ENCODE measurements around the gene TMEM178B.
"Not testable (repeated sequence)": the region's sequence is repeated elsewhere in the genome, so short reads cannot be mapped to it uniquely, and the experiment has no call there.

The TMEM178B gene

GRCh38 chr7:141184532-141185190 lies 110.8 kb downstream of the TMEM178B start:
- no peak for DNase-seq (ENCODE audit: low spot score)

- no peak for DNase-seq (ENCODE audit: low spot score)
Measured at GRCh38 chr7:141185369-141185967, 111.6 kb downstream of the TMEM178B start.

GRCh38 chr7:141189231-141189630 lies 115.4 kb downstream of the TMEM178B start:
- no peak for DNase-seq (ENCODE audit: low spot score)

- no peak for DNase-seq (ENCODE audit: low spot score)
Measured at GRCh38 chr7:141190495-141190894, 116.6 kb downstream of the TMEM178B start.

GRCh38 chr7:141191277-141191676 lies 117.4 kb downstream of the TMEM178B start:
- DNase-seq (ENCODE audit: low spot score): no peak

- DNase-seq (ENCODE audit: low spot score): no peak
Measured at GRCh38 chr7:141193066-141193465, 119.2 kb downstream of the TMEM178B start.

GRCh38 chr7:141195722-141196121 lies 121.9 kb downstream of the TMEM178B start:
- DNase-seq (ENCODE audit: low spot score): not testable (repeated sequence)

- DNase-seq (ENCODE audit: low spot score): no peak
Measured at GRCh38 chr7:141198194-141198958, 124.5 kb downstream of the TMEM178B start.

GRCh38 chr7:141200191-141201108 lies 126.6 kb downstream of the TMEM178B start:
- DNase-seq (ENCODE audit: low spot score): no peak

GRCh38 chr7:141201145-141201885 lies 127.5 kb downstream of the TMEM178B start:
- no peak for DNase-seq (ENCODE audit: low spot score)

GRCh38 chr7:141202535-141202934 lies 128.7 kb downstream of the TMEM178B start:
- no peak for DNase-seq (ENCODE audit: low spot score)

- DNase-seq (ENCODE audit: low spot score): no peak
Measured at GRCh38 chr7:141203177-141203576, 129.3 kb downstream of the TMEM178B start.

- DNase-seq (ENCODE audit: low spot score): no peak
Measured at GRCh38 chr7:141203586-141203985, 129.7 kb downstream of the TMEM178B start.

- no peak for DNase-seq (ENCODE audit: low spot score)
Measured at GRCh38 chr7:141207661-141208060, 133.8 kb downstream of the TMEM178B start.

GRCh38 chr7:141208539-141208938 lies 134.7 kb downstream of the TMEM178B start:
- no peak for DNase-seq (ENCODE audit: low spot score)

GRCh38 chr7:141209454-141209853 lies 135.6 kb downstream of the TMEM178B start:
- no peak for DNase-seq (ENCODE audit: low spot score)

GRCh38 chr7:141210862-141211261 lies 137.0 kb downstream of the TMEM178B start:
- no peak for DNase-seq (ENCODE audit: low spot score)

- DNase-seq (ENCODE audit: low spot score): no peak
Measured at GRCh38 chr7:141213226-141213625, 139.4 kb downstream of the TMEM178B start.

- no peak for DNase-seq (ENCODE audit: low spot score)
Measured at GRCh38 chr7:141217938-141218337, 144.1 kb downstream of the TMEM178B start.

- no peak for DNase-seq (ENCODE audit: low spot score)
Measured at GRCh38 chr7:141218941-141219340, 145.1 kb downstream of the TMEM178B start.

GRCh38 chr7:141220263-141220880 lies 146.5 kb downstream of the TMEM178B start:
- no peak for DNase-seq (ENCODE audit: low spot score)
